AG09309 (cell line): ENCODE results near the gene CAMK1D.

Experiments used
- DNase-seq: peaks from one replicate; pipeline ENCODE4 v3.0.0-alpha.2; 2010; ENCODE audit warnings: low read depth
- H3K4me3 ChIP-seq: 2 replicates; pipeline ENCODE4 v1.5.1; 2011; ENCODE audit warnings: mild to moderate bottlenecking, low read depth, low read length, moderate library complexity; ENCODE audit not compliant: control insufficient read depth
- TF ChIP-seq, protein P1 (sequence below): IDR thresholded peaks from 2 replicates; pipeline ENCODE4 v1.5.1; 2011; ENCODE audit warnings: mild to moderate bottlenecking, low read depth, low read length, inconsistent platforms; ENCODE audit not compliant: insufficient read depth, control insufficient read depth; ENCODE audit errors: missing control alignments

The CAMK1D gene

DNA sequence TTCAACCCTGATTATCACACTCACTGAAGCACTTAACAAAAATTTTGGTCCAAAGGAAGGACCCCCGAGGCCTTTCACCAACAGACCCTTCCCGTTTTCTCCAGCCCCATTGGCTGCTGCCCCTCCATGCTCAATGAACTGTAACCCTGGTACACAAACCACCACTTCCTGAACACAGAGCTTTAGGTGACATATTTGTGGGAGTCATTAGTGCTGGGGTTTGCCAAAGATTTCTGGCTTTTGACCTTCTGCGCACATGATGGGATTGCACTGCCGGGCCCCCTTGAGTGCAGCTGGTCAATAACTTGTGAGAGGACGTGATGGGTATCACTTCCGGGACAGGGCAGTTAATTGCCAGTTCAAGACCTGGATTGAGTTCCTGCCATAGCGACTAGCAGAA is 9.0 kb upstream of the CAMK1D start:
- no peak overlapping the region for H3K4me3 ChIP-seq
- DNase-seq, result no peak
- TF ChIP-seq, protein P1, sequence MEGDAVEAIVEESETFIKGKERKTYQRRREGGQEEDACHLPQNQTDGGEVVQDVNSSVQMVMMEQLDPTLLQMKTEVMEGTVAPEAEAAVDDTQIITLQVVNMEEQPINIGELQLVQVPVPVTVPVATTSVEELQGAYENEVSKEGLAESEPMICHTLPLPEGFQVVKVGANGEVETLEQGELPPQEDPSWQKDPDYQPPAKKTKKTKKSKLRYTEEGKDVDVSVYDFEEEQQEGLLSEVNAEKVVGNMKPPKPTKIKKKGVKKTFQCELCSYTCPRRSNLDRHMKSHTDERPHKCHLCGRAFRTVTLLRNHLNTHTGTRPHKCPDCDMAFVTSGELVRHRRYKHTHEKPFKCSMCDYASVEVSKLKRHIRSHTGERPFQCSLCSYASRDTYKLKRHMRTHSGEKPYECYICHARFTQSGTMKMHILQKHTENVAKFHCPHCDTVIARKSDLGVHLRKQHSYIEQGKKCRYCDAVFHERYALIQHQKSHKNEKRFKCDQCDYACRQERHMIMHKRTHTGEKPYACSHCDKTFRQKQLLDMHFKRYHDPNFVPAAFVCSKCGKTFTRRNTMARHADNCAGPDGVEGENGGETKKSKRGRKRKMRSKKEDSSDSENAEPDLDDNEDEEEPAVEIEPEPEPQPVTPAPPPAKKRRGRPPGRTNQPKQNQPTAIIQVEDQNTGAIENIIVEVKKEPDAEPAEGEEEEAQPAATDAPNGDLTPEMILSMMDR, result no peak

DNA sequence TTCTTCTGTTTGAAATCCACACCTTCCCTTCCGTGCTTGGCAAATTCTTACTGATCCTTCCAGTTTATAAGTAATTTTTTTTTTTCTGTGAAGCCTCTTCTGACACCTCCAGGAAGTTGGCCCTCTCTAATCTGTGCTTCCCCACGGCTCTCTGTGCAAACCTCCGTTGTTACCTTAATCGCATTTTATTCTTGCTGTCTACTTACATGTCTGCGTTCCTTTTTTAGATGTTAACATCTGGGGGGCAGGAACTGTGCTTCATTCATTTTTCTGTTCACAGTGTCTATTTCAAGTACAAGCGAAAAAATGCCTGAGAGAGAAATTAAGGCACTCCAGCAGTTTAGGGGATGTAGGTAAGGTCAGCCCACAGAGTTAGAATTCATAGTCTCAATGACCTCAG is 8.4 kb upstream of the CAMK1D start:
- TF ChIP-seq, protein P1, result no peak
- DNase-seq, result no peak
- H3K4me3 ChIP-seq, result no peak overlapping the region

DNA sequence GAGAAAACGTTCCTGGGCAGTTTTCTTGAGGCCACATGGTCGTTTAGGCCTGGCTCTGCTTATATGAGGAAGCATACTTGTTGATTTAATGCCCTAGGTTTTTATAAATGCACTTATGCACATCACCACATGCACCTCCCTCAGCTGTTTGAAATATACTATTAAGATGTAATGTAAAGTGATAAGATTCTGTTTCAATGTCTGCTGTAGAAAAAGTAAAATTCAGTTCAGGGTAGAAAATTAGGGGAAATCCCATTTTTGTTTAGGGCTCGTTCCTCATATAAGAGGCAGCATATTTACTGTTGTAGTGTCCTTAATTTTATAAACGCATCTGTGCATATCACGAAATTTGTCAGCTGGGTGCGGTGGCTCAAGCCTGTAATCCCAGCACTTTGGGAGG is 7.8 kb upstream of the CAMK1D start:
- no peak overlapping the region for H3K4me3 ChIP-seq
- TF ChIP-seq, protein P1, result no peak
- DNase-seq, result no peak

DNA sequence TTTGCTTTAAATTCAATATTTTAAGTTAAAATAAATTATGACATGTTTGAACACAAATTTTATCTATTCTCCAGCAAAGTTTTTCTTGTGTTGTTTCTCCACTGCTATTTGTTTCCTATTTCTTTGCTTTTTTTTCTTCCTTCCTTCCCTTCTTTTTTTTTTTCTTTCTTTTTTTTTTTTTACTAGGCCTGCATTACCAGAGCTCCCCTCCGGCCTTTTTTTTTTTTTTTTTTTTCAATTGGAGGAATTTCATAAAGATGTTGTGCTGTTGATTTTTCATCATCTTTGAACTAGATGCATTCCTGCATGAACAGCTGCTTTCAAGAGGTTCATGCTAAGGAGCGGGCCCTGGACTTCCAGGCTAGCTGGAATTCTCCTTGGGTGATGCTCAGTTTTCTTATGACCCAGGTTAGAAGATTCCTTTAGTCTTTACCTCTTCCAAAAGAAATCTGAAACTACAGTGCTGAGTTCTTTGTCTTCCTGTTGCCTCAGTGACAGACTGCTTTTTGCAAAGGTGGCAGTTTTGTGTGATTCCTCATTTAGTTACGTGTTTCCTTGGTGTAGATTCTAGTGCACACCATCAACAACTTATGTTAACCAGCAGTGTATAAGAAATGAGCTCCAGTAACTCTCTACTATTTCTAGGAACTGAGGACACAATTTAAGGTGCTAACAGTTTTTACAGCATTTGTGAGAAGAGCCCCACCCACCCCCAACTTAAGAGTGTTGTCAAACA is 4.8 kb upstream of the CAMK1D start:
- TF ChIP-seq, protein P1, result no peak
- H3K4me3 ChIP-seq, result no peak overlapping the region
- DNase-seq, result no peak

DNA sequence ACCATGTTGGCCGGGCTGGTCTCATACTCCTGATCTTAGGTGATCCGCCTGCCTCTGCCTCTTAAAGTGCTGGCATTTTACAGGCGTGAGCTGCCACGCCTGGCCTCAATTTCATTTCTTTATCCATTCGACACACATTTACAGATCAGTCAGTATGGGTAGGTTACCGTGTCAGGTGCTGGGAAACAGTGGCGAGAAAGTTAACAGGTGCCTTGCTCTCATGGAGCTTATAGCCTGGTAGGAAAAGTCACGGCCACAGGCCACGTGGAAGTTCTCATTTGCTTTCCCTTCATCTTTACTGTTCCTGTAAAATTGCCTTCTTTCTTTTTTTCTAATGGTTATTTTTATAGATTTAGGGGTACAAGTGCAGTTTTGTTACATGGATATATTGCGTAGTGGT is 2.6 kb upstream of the CAMK1D start:
- no peak overlapping the region for H3K4me3 ChIP-seq
- TF ChIP-seq, protein P1, result no peak
- DNase-seq, result no peak

DNA sequence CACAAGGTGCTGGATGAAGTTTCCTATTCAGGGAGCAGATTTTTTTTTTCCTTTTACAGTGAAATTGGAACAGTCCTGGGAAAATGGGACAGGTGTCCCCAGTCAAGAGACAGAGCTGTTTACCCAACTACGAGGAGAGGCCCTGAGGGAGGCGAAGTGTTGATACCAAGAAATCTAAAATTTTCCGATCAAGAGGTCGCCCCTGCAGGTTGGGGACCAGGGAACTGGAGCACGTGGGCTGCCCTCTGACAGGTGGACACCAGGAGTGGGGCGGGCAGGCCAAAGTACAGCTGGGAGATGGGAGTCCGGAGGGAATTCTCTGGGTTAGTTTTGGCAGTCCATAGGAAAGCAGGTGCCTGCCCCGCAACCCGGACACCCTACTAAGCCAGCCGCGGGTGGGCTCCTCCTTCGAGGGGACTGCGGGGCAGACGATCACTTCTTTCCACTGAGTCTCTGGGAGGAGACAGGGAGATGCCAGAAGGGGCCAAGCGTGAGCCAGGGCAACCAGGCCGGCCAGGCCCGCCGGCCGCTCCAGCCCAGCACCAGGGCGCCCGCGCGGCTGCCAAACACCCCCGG is 965 bp upstream of the CAMK1D start:
- TF ChIP-seq, protein P1, result no peak
- peak overlapping the region; percentile 57 for H3K4me3 ChIP-seq
- DNase-seq, result no peak
